ENCODE data around the gene TFIP11. TPM values are rescaled to one million over a fixed set of nuclear protein-coding genes. Genes with fewer than 3 reads are reported as not detected.

TFIP11 gene
- total RNA-seq, 1 experiment from 2014 or later: 26.9 TPM

DNA sequence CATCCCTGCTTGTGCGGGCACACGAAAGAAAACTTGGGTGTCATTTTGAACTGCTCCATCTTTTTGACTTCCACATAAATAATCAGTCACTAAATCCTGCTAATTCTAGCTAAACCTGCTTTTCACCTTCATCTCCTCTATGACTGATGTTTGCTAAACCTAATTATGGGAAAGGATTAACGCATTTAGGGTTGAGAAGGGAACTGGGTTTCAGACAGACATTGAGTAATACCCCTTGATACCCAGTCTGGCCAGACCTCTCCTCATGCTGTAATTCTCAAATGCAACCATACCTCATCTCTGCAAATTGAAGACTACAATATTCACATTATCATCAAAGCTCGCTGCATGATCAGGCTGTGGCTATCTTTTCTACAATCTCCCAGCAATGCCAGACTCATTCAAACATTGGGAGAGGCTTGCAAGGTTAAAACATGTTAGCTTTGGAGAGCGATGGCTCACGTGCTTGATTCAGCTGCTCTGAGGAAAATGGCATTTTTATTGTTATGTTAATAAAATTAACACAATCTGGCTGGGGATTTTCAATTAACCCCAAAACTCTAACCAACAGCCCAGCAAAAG lies 31.1 kb downstream of the TFIP11 start:
- peak overlapping the region; percentile 42; the same call in 1 of the 2 replicates for H3K27ac Mint-ChIP-seq
- H3K4me1 Mint-ChIP-seq: peaks cover 45% of the 10 kb centered on the region
- TF ChIP-seq CREM (CRISPR knock-in tag; IDR thresholded peaks at IDR 0.05) (no peak), PRRX2 (CRISPR knock-in tag; IDR thresholded peaks at IDR 0.05) (no peak), ESRRA (CRISPR knock-in tag; IDR thresholded peaks at IDR 0.05; ENCODE audit: borderline replicate concordance) (no peak), SOX15 (CRISPR knock-in tag; IDR thresholded peaks at IDR 0.05) (no peak), TCF7 (CRISPR knock-in tag; IDR thresholded peaks at IDR 0.05; ENCODE audit: low read depth) (no peak), CREB1 (CRISPR knock-in tag; IDR thresholded peaks at IDR 0.05) (no peak), NR1H2 (CRISPR knock-in tag; IDR thresholded peaks at IDR 0.05) (no peak), KAT7 (CRISPR knock-in tag; IDR thresholded peaks at IDR 0.05; ENCODE audit: borderline replicate concordance) (no peak), ATF1 (CRISPR knock-in tag; IDR thresholded peaks at IDR 0.05) (no peak), TEAD1 (CRISPR knock-in tag; IDR thresholded peaks at IDR 0.05) (no peak), ZNF232 (CRISPR knock-in tag; IDR thresholded peaks at IDR 0.05) (no peak), GRHL2 (CRISPR knock-in tag; IDR thresholded peaks at IDR 0.05; ENCODE audit: insufficient replicate concordance, severe bottlenecking) (no peak), RORB (CRISPR knock-in tag; IDR thresholded peaks at IDR 0.05) (no peak)
- TF ChIP-seq, protein P1, sequence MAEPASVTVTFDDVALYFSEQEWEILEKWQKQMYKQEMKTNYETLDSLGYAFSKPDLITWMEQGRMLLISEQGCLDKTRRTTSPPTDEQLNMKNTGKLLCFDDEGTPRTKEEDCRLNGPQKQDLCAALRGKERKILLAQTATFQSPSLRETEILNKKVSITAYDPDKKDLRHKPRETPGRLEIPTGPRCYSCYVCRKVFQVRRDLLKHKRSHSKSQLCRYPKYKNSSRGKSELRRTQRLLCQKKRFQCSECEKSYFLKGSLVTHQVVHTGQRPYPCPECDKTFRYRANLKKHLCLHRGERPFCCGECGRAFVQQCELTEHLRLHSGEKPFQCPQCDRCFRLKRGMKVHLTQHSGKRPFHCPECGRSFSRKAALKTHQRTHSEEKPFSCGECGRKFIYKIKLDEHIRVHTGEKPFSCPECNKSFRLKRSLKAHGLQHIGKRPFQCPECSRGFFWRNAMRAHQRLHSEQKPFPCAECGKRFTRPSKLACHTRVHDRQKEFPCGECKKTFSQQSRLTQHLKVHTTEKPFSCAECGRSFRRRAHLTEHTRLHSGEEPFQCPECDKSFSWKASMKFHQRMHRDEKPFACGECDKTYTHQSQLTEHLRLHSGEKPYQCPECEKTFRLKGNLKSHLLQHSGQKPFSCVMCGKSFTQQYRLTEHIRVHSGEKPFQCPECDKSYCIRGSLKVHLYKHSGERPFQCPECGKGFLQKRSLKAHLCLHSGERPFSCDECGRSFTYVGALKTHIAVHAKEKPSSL (CRISPR knock-in tag; conservative IDR thresholded peaks at IDR 0.05): no peak
- TF ChIP-seq, protein P2, sequence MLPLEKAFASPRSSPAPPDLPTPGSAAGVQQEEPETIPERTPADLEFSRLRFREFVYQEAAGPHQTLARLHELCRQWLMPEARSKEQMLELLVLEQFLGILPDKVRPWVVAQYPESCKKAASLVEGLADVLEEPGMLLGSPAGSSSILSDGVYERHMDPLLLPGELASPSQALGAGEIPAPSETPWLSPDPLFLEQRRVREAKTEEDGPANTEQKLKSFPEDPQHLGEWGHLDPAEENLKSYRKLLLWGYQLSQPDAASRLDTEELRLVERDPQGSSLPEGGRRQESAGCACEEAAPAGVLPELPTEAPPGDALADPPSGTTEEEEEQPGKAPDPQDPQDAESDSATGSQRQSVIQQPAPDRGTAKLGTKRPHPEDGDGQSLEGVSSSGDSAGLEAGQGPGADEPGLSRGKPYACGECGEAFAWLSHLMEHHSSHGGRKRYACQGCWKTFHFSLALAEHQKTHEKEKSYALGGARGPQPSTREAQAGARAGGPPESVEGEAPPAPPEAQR (CRISPR knock-in tag; IDR thresholded peaks at IDR 0.05): no peak
- TF ChIP-seq, protein P3, sequence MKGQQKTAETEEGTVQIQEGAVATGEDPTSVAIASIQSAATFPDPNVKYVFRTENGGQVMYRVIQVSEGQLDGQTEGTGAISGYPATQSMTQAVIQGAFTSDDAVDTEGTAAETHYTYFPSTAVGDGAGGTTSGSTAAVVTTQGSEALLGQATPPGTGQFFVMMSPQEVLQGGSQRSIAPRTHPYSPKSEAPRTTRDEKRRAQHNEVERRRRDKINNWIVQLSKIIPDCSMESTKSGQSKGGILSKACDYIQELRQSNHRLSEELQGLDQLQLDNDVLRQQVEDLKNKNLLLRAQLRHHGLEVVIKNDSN (CRISPR knock-in tag; IDR thresholded peaks at IDR 0.05): no peak
- TF ChIP-seq, protein P4, sequence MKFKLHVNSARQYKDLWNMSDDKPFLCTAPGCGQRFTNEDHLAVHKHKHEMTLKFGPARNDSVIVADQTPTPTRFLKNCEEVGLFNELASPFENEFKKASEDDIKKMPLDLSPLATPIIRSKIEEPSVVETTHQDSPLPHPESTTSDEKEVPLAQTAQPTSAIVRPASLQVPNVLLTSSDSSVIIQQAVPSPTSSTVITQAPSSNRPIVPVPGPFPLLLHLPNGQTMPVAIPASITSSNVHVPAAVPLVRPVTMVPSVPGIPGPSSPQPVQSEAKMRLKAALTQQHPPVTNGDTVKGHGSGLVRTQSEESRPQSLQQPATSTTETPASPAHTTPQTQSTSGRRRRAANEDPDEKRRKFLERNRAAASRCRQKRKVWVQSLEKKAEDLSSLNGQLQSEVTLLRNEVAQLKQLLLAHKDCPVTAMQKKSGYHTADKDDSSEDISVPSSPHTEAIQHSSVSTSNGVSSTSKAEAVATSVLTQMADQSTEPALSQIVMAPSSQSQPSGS (CRISPR knock-in tag; IDR thresholded peaks at IDR 0.05; ENCODE audit: borderline replicate concordance, low read depth): no peak
- TF ChIP-seq, protein P5, sequence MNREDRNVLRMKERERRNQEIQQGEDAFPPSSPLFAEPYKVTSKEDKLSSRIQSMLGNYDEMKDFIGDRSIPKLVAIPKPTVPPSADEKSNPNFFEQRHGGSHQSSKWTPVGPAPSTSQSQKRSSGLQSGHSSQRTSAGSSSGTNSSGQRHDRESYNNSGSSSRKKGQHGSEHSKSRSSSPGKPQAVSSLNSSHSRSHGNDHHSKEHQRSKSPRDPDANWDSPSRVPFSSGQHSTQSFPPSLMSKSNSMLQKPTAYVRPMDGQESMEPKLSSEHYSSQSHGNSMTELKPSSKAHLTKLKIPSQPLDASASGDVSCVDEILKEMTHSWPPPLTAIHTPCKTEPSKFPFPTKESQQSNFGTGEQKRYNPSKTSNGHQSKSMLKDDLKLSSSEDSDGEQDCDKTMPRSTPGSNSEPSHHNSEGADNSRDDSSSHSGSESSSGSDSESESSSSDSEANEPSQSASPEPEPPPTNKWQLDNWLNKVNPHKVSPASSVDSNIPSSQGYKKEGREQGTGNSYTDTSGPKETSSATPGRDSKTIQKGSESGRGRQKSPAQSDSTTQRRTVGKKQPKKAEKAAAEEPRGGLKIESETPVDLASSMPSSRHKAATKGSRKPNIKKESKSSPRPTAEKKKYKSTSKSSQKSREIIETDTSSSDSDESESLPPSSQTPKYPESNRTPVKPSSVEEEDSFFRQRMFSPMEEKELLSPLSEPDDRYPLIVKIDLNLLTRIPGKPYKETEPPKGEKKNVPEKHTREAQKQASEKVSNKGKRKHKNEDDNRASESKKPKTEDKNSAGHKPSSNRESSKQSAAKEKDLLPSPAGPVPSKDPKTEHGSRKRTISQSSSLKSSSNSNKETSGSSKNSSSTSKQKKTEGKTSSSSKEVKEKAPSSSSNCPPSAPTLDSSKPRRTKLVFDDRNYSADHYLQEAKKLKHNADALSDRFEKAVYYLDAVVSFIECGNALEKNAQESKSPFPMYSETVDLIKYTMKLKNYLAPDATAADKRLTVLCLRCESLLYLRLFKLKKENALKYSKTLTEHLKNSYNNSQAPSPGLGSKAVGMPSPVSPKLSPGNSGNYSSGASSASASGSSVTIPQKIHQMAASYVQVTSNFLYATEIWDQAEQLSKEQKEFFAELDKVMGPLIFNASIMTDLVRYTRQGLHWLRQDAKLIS (CRISPR knock-in tag; IDR thresholded peaks at IDR 0.05; ENCODE audit: borderline replicate concordance): no peak
- TF ChIP-seq, protein P6, sequence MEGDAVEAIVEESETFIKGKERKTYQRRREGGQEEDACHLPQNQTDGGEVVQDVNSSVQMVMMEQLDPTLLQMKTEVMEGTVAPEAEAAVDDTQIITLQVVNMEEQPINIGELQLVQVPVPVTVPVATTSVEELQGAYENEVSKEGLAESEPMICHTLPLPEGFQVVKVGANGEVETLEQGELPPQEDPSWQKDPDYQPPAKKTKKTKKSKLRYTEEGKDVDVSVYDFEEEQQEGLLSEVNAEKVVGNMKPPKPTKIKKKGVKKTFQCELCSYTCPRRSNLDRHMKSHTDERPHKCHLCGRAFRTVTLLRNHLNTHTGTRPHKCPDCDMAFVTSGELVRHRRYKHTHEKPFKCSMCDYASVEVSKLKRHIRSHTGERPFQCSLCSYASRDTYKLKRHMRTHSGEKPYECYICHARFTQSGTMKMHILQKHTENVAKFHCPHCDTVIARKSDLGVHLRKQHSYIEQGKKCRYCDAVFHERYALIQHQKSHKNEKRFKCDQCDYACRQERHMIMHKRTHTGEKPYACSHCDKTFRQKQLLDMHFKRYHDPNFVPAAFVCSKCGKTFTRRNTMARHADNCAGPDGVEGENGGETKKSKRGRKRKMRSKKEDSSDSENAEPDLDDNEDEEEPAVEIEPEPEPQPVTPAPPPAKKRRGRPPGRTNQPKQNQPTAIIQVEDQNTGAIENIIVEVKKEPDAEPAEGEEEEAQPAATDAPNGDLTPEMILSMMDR (IDR thresholded peaks at IDR 0.05): no peak
- TF ChIP-seq, protein P7, sequence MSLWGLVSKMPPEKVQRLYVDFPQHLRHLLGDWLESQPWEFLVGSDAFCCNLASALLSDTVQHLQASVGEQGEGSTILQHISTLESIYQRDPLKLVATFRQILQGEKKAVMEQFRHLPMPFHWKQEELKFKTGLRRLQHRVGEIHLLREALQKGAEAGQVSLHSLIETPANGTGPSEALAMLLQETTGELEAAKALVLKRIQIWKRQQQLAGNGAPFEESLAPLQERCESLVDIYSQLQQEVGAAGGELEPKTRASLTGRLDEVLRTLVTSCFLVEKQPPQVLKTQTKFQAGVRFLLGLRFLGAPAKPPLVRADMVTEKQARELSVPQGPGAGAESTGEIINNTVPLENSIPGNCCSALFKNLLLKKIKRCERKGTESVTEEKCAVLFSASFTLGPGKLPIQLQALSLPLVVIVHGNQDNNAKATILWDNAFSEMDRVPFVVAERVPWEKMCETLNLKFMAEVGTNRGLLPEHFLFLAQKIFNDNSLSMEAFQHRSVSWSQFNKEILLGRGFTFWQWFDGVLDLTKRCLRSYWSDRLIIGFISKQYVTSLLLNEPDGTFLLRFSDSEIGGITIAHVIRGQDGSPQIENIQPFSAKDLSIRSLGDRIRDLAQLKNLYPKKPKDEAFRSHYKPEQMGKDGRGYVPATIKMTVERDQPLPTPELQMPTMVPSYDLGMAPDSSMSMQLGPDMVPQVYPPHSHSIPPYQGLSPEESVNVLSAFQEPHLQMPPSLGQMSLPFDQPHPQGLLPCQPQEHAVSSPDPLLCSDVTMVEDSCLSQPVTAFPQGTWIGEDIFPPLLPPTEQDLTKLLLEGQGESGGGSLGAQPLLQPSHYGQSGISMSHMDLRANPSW (CRISPR knock-in tag; conservative IDR thresholded peaks at IDR 0.05; ENCODE audit: low read depth): no peak
- CTCF ChIA-PET: interaction anchor here (0.7 to 4.8 kb wide), 5 partner anchors 35 to 188 kb away, joined by 3 to 17 read pairs (median 4); no protein-coding TSS in a partner anchor
- H3K27me3 Mint-ChIP-seq (ENCODE audit: low read depth): no peaks in the 10 kb centered on the region
- DNase-seq (ENCODE audit: low spot score) (no peak), ATAC-seq (no peak)
- H3K9me3 Mint-ChIP-seq: no peaks in the 10 kb centered on the region
- peaks cover 34% of the 10 kb centered on the region for H3K36me3 Mint-ChIP-seq
- POLR2A ChIA-PET: interaction anchor here (2.2 kb wide), 1 partner anchor 176 kb away, joined by 7 read pairs; the partner anchor contains the start of gene MIAT
- H3K4me3 Mint-ChIP-seq: peak overlapping the region; percentile 9; the same call in 1 of the 2 replicates
